ENCODE measurements around the gene E4F1.

DNA sequence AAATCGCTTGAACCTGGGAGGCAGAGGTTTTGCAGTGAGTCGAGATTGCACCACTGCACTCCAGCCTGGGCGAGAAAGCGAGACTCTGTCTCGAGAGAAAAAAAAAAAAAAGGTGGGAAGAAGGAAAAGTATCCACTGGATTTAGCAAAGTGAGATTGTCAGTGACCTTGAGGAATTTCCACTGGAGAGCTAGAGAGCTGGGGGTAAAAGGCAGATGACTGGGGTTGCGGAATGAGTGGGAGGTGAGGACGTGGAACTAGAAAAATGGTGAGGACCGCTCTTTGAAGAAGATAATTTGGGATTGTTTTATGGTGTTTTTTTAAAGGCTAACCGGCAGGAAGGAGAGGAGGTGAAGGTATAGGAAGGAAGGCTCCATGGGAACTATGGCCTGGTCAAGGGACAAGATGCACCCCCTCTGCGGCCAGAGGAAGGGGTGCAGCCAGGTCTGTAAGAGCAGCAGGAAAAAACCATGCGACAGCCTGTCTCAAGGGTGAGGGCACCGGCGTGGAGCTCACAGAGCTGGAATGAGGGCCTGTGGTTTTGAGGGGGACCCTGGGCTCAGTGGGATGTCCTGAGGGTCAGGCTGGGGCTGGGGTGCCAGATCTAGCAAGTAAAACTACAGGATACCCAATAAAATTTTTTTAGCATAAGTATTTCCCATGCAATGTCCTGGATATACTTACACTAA is 18.8 kb upstream of the E4F1 start:
- TF ChIP-seq CTCF (conservative IDR thresholded peaks at IDR 0.05; ENCODE audit: low read depth, low read length) (no peak), EZH2 (IDR thresholded peaks at IDR 0.05; ENCODE audit: borderline replicate concordance, low read depth, low read length, poor library complexity, severe bottlenecking) (no peak)
